Urinary bladder (tissue), 4 donors: Measurements from ENCODE around the gene DDA1. TPM values are rescaled to one million over a fixed set of nuclear protein-coding genes. Genes with fewer than 3 reads are reported as not detected.

Source experiments
- DNase-seq: peaks from one replicate; pipeline ENCODE4 v3.0.0-alpha.2; 2015; ENCODE audit errors: extremely low spot score
- H3K27ac ChIP-seq: one replicate; pipeline ENCODE4 v1.5.1; 2013; ENCODE audit warnings: low read depth, mild to moderate bottlenecking, moderate library complexity
- H3K36me3 ChIP-seq: one replicate; pipeline ENCODE4 v1.6.1; 2013; ENCODE audit warnings: mild to moderate bottlenecking, moderate library complexity; ENCODE audit not compliant: insufficient read depth
- H3K4me1 ChIP-seq: one replicate; pipeline ENCODE4 v1.6.1; 2013; ENCODE audit warnings: mild to moderate bottlenecking, moderate library complexity; ENCODE audit not compliant: insufficient read depth
- H3K4me3 ChIP-seq: one replicate; pipeline ENCODE4 v1.5.1; 2013; ENCODE audit warnings: low read depth, low read length
- WGBS: extraction: QIAGEN DNeasy Blood & Tissue Kit; methylation state at CpG from one replicate; pipeline ENCODE4 v1.1.7; 2013; 5-methylcytosine and 5-hydroxymethylcytosine counted together
- polyA plus RNA-seq: library from polyadenylated mRNA; stranded (reverse); fragments of 200-250 nt; gene quantifications from one replicate; pipeline ENCODE4 v1.2.3, GENCODE V29; 2013
- total RNA-seq: library from RNA; depleted of rRNA; stranded (reverse); fragments of >200 nt; gene quantifications from one replicate; pipeline ENCODE4 v1.2.3, GENCODE V29; 2014
- donor health status: healthy with polysubstance abuse.
- donor health status: healthy.

The DDA1 gene
- total and polyA plus RNA-seq, 2 donors = 8.0 to 66.1 TPM

GRCh38 chr19:17311455-17312188 lies 2.3 kb downstream of the DDA1 start:
- H3K4me1 ChIP-seq = no peaks in the 10 kb centered on the region
- no peaks in the 10 kb centered on the region for H3K36me3 ChIP-seq
- no peak for DNase-seq
- no peak overlapping the region for H3K4me3 ChIP-seq
- 74% methylated on average over 11 of the region's 11 CpGs for WGBS
- H3K27ac ChIP-seq = no peak overlapping the region

GRCh38 chr19:17312189-17313113 lies 3.1 kb downstream of the DDA1 start:
- 89% methylated on average over 20 of the region's 20 CpGs for WGBS
- H3K27ac ChIP-seq = no peak overlapping the region
- no peak for DNase-seq
- H3K36me3 ChIP-seq = no peaks in the 10 kb centered on the region
- H3K4me3 ChIP-seq = no peak overlapping the region
- H3K4me1 ChIP-seq = no peaks in the 10 kb centered on the region

- Histone ChIP-seq H3K4me1 (no peaks in the 10 kb centered on the region), H3K4me3 (no peak overlapping the region), H3K27ac (no peak overlapping the region), H3K36me3 (no peaks in the 10 kb centered on the region)
- no peak for DNase-seq
- 93% methylated on average over 19 of the region's 19 CpGs for WGBS
These were observed 4.7 kb downstream of the DDA1 start for GRCh38 chr19:17314007-17314593.

GRCh38 chr19:17318966-17319365 lies 9.6 kb downstream of the DDA1 start:
- no peak overlapping the region for H3K4me3 ChIP-seq
- 84% methylated on average over 6 of the region's 6 CpGs for WGBS
- H3K36me3 ChIP-seq = peaks cover 5% of the 10 kb centered on the region
- no peak for DNase-seq
- peaks cover 2% of the 10 kb centered on the region for H3K4me1 ChIP-seq
- no peak overlapping the region for H3K27ac ChIP-seq

- H3K36me3 ChIP-seq = peaks cover 5% of the 10 kb centered on the region
- DNase-seq = no peak
- H3K4me1 ChIP-seq = peaks cover 2% of the 10 kb centered on the region
- WGBS = 94% methylated on average over 40 of the region's 40 CpGs
- no peak overlapping the region for H3K27ac ChIP-seq
- no peak overlapping the region for H3K4me3 ChIP-seq
These were observed 10.3 kb downstream of the DDA1 start for GRCh38 chr19:17319473-17320238.

GRCh38 chr19:17320435-17320834 lies 11.1 kb downstream of the DDA1 start:
- Histone ChIP-seq H3K36me3 (peaks cover 5% of the 10 kb centered on the region), H3K4me3 (no peak overlapping the region), H3K27ac (no peak overlapping the region), H3K4me1 (peaks cover 2% of the 10 kb centered on the region)
- no peak for DNase-seq
- 84% methylated on average over 11 of the region's 11 CpGs for WGBS

GRCh38 chr19:17321655-17322489 lies 12.5 kb downstream of the DDA1 start:
- Histone ChIP-seq H3K27ac (no peak overlapping the region), H3K36me3 (peaks cover 5% of the 10 kb centered on the region)
- 88% methylated on average over 19 of the region's 19 CpGs for WGBS

GRCh38 chr19:17322854-17323253 lies 13.5 kb downstream of the DDA1 start:
- Histone ChIP-seq H3K4me3 (no peak overlapping the region), H3K36me3 (peaks cover 5% of the 10 kb centered on the region), H3K4me1 (peaks cover 2% of the 10 kb centered on the region), H3K27ac (no peak overlapping the region)
- 68% methylated on average over 10 of the region's 10 CpGs for WGBS
- no peak for DNase-seq

More at GRCh38 chr19:17321655-17322489, 12.5 kb downstream of the DDA1 start:
- Histone ChIP-seq H3K4me1 (peaks cover 2% of the 10 kb centered on the region), H3K4me3 (no peak overlapping the region)
- DNase-seq = no peak

- Histone ChIP-seq H3K4me1 (peaks cover 2% of the 10 kb centered on the region), H3K4me3 (no peak overlapping the region), H3K27ac (no peak overlapping the region), H3K36me3 (peaks cover 5% of the 10 kb centered on the region)
- DNase-seq = no peak
- 31% methylated on average over 56 of the region's 56 CpGs for WGBS
These were observed 14.1 kb downstream of the DDA1 start for GRCh38 chr19:17323300-17323963.

- Histone ChIP-seq H3K36me3 (peaks cover 5% of the 10 kb centered on the region), H3K4me3 (no peak overlapping the region), H3K27ac (no peak overlapping the region), H3K4me1 (peaks cover 2% of the 10 kb centered on the region)
- 48% methylated on average over 7 of the region's 7 CpGs for whole genome bisulfite sequencing
- DNase-seq = no peak
These were observed 14.6 kb downstream of the DDA1 start for GRCh38 chr19:17323964-17324332.

- H3K4me3 ChIP-seq = no peak overlapping the region
- peaks cover 2% of the 10 kb centered on the region for H3K4me1 ChIP-seq
- H3K36me3 ChIP-seq = peaks cover 5% of the 10 kb centered on the region
- 93% methylated on average over 28 of the region's 28 CpGs for WGBS
- H3K27ac ChIP-seq = no peak overlapping the region
- DNase-seq = no peak
These were observed 15.2 kb downstream of the DDA1 start for GRCh38 chr19:17324357-17325114.
